HepG2 (cell line): ENCODE results near the gene PCSK6. TPM values are rescaled to one million over a fixed set of nuclear protein-coding genes. Genes with fewer than 3 reads are reported as not detected.

Source experiments
- ATAC-seq: fragments of 200-7000 bp; cut with Tn5 transposase; 3 replicates; pipeline ENCODE4 v1.9.1; 2020; ENCODE audit warnings: mild to moderate bottlenecking, moderate library complexity
- BruUV-seq: library from RNA; stranded (reverse); fragments of 400-500 nt; replicated peaks from 2 replicates; lab custom pipeline; 2021; lab: Mats Ljungman, UMichigan
- CTCF ChIA-PET: fragments of 300-600 bp; formaldehyde crosslinking; extraction: SDS; loops from one replicate; lab custom pipeline; 2021; ENCODE audit warnings: low total read pairs, inconsistent platforms, low intra/inter-chr PET ratio; lab: Yijun Ruan, JAX
- POLR2A ChIA-PET: fragments of 350-600 bp; sonication (Branson Sonifier 250); formaldehyde crosslinking; loops from one replicate; lab custom pipeline; 2020; ENCODE audit warnings: antibody characterized with exemption, inconsistent platforms; lab: Yijun Ruan, JAX
- DNase-seq: peaks from one replicate; pipeline ENCODE4 v3.0.0-alpha.2; 2015; ENCODE audit warnings: low spot score
- FAIRE-seq: peaks from 3 replicates; lab custom pipeline; 2011; peaks lifted over from hg19 to GRCh38; lab: Jason Lieb, UNC
- H2AFZ ChIP-seq: one replicate; pipeline ENCODE4 v1.6.1; 2011; ENCODE audit warnings: low read length, inconsistent platforms
- H3K27ac ChIP-seq: fragments of 300-600 bp; 3 replicates; pipeline ENCODE4 v1.8.0; 2011; ENCODE audit warnings: mixed run types, mild to moderate bottlenecking, mixed read lengths, low read length, inconsistent platforms; ENCODE audit not compliant: insufficient read depth; ENCODE audit errors: extremely low read length
- H3K27me3 ChIP-seq, 2 experiments: fragments of 200-600 bp in 1 of 2; 2 replicates in 1 of 2; 3 replicates in 1 of 2; pipeline versions ENCODE4 v1.6.0 to v1.8.0; 2011; ENCODE audit warnings: low read length in 2 of 2, mild to moderate bottlenecking in 2 of 2, moderate library complexity in 2 of 2, inconsistent platforms in 1 of 2; ENCODE audit not compliant: insufficient read depth in 2 of 2, control insufficient read depth in 1 of 2
- H3K36me3 ChIP-seq, 2 experiments: fragments of 200-600 bp in 1 of 2; replicated peaks in 1 of 2; 2 replicates in 1 of 2; 3 replicates in 1 of 2; pipeline versions ENCODE4 v1.5.1 to v1.8.0; 2011; ENCODE audit warnings: low read length in 2 of 2, inconsistent platforms in 1 of 2; ENCODE audit not compliant: insufficient read depth in 2 of 2, control insufficient read depth in 1 of 2
- H3K4me1 ChIP-seq: 2 replicates; pipeline ENCODE4 v1.5.1; 2012; ENCODE audit warnings: low read length, inconsistent platforms; ENCODE audit not compliant: insufficient read depth
- H3K4me2 ChIP-seq: 2 replicates; pipeline ENCODE4 v1.6.0; 2011; ENCODE audit warnings: low read depth, low read length, inconsistent platforms
- H3K4me3 ChIP-seq, 3 experiments: fragments of 200-600 bp in 1 of 3; sonication (generic), shearing (Covaris generic) in 1 of 3; replicated peaks in 1 of 3; 2 replicates each; pipeline ENCODE4 v1.5.1; 2011 to 2016; ENCODE audit warnings: low read length in 3 of 3, inconsistent platforms in 2 of 3, low read depth in 2 of 3, mild to moderate bottlenecking in 2 of 3, control low read depth in 1 of 3, mixed read lengths in 1 of 3; ENCODE audit not compliant: insufficient read depth in 1 of 3
- H3K79me2 ChIP-seq: one replicate; pipeline ENCODE4 v1.6.1; 2011; ENCODE audit warnings: low read length, inconsistent platforms; ENCODE audit not compliant: insufficient read depth
- H3K9ac ChIP-seq: 2 replicates; pipeline ENCODE4 v1.6.0; 2011; ENCODE audit warnings: mild to moderate bottlenecking, low read depth, low read length, inconsistent platforms; ENCODE audit not compliant: insufficient read depth
- H3K9me3 ChIP-seq: 2 replicates; pipeline ENCODE4 v1.5.1; 2012; ENCODE audit warnings: mild to moderate bottlenecking, low read length
- H4K20me1 ChIP-seq: 2 replicates; pipeline ENCODE4 v1.6.0; 2011; ENCODE audit warnings: inconsistent platforms, mild to moderate bottlenecking, low read length, moderate library complexity; ENCODE audit not compliant: insufficient read depth
- ADNP ChIP-seq: sonication (generic); formaldehyde crosslinking; IDR thresholded peaks from 2 replicates; pipeline ENCODE4 v1.4.0; 2020; ENCODE audit warnings: missing genetic modification reagents
- FOSL1 ChIP-seq: sonication (generic); formaldehyde crosslinking; IDR thresholded peaks from 2 replicates; pipeline ENCODE4 v1.9.0; 2021; ENCODE audit warnings: missing genetic modification reagents, borderline replicate concordance
- MAFF ChIP-seq: IDR thresholded peaks from 2 replicates; pipeline ENCODE4 v1.6.1; 2011; ENCODE audit warnings: low read depth, low read length, improper control_type of control experiment
- MAFK ChIP-seq, 2 experiments: IDR thresholded peaks in 1 of 2; conservative IDR thresholded peaks in 1 of 2; 2 replicates each; pipeline ENCODE4 v1.6.1; 2011; ENCODE audit warnings: improper control_type of control experiment in 2 of 2, low read length in 2 of 2
- MNT ChIP-seq: fragments of 450-650 bp; IDR thresholded peaks from 2 replicates; pipeline ENCODE4 v1.6.1; 2016
- NCOA1 ChIP-seq: sonication (generic); formaldehyde crosslinking; IDR thresholded peaks from 2 replicates; pipeline ENCODE4 v1.9.0; 2021; ENCODE audit warnings: missing genetic modification reagents
- RAD21 ChIP-seq: fragments of 450-650 bp; formaldehyde crosslinking; IDR thresholded peaks from 2 replicates; pipeline ENCODE4 v1.5.0; 2020; ENCODE audit warnings: mild to moderate bottlenecking
- SIX4 ChIP-seq: sonication (generic); formaldehyde crosslinking; IDR thresholded peaks from 2 replicates; pipeline ENCODE4 v1.4.0; 2020; ENCODE audit warnings: missing genetic modification reagents
- ZFAT ChIP-seq: sonication (generic); formaldehyde crosslinking; conservative IDR thresholded peaks from 2 replicates; pipeline ENCODE4 v1.8.1; 2023; ENCODE audit warnings: missing genetic modification reagents, inconsistent platforms
- ZKSCAN8 ChIP-seq: IDR thresholded peaks from 2 replicates; pipeline ENCODE4 v1.6.1; 2016; ENCODE audit warnings: borderline replicate concordance, missing genetic modification reagents, missing compliant biosample characterization
- ZMYM3 ChIP-seq: sonication (generic); formaldehyde crosslinking; IDR thresholded peaks from 2 replicates; pipeline ENCODE4 v1.5.1; 2020; ENCODE audit warnings: mild to moderate bottlenecking, missing genetic modification reagents
- ZNF3 ChIP-seq: IDR thresholded peaks from 2 replicates; pipeline ENCODE4 v1.7.0; 2017; ENCODE audit warnings: inconsistent platforms
- ZNF629 ChIP-seq: sonication (generic); formaldehyde crosslinking; conservative IDR thresholded peaks from 2 replicates; pipeline ENCODE4 v1.5.0; 2020; ENCODE audit warnings: missing genetic modification reagents
- ZNF777 ChIP-seq: sonication (generic); formaldehyde crosslinking; IDR thresholded peaks from 2 replicates; pipeline ENCODE4 v1.4.0; 2020; ENCODE audit warnings: missing genetic modification reagents
- WGBS: methylation state at CpG from one replicate; pipeline ENCODE4 v1.1.6; 2017; ENCODE audit warnings: low lambda C conversion rate; 5-methylcytosine and 5-hydroxymethylcytosine counted together
- in situ Hi-C: cut with HindIII; loops from 2 replicates; pipeline ENCODE4 v1.10.0; 2017; ENCODE audit warnings: low pct_unique_long_range_greater_than_20kb; ENCODE audit not compliant: extremely low pct_ligation_motif_present
- intact Hi-C: fragments of 100-400 bp; cut with micrococcal nuclease; formaldehyde crosslinking; loops from one replicate; pipeline ENCODE4 v1.10.0; 2022; ENCODE audit not compliant: unreplicated experiment
- polyA plus RNA-seq, 8 experiments: library from polyadenylated mRNA; depleted of rRNA in 3 of 8; stranded (reverse) in 7 of 8; unstranded in 1 of 8; fragments of >200 nt; fragmentation: Illumina TruSeq in 4 of 8; extraction: Trizol in 4 of 8; gene quantifications; 2 replicates each; pipeline versions ENCODE4 v1.2.1 to v1.2.3, GENCODE V29; 2011 to 2016; ENCODE audit warnings: low read depth in 4 of 8, missing spikeins in 1 of 8, mixed read lengths in 1 of 8; ENCODE audit not compliant: insufficient read depth in 1 of 8
- total RNA-seq, 5 experiments: library from RNA; depleted of rRNA; stranded (reverse); fragments of >200 nt; fragmentation: Illumina TruSeq; extraction: Trizol; gene quantifications; 2 replicates each; pipeline ENCODE4 v1.2.3, GENCODE V29; 2016; ENCODE audit warnings: low read depth in 1 of 5
- TF ChIP-seq, protein P1 (sequence below): sonication (generic); formaldehyde crosslinking; IDR thresholded peaks from 2 replicates; pipeline ENCODE4 v1.4.0; 2020; ENCODE audit warnings: missing genetic modification reagents

Gene PCSK6
- total and polyA plus RNA-seq, 2 of the 13 experiments (the other 11 are each of a cell fraction or from before 2014, with no cell fraction given): 56.5 to 155 TPM

DNA sequence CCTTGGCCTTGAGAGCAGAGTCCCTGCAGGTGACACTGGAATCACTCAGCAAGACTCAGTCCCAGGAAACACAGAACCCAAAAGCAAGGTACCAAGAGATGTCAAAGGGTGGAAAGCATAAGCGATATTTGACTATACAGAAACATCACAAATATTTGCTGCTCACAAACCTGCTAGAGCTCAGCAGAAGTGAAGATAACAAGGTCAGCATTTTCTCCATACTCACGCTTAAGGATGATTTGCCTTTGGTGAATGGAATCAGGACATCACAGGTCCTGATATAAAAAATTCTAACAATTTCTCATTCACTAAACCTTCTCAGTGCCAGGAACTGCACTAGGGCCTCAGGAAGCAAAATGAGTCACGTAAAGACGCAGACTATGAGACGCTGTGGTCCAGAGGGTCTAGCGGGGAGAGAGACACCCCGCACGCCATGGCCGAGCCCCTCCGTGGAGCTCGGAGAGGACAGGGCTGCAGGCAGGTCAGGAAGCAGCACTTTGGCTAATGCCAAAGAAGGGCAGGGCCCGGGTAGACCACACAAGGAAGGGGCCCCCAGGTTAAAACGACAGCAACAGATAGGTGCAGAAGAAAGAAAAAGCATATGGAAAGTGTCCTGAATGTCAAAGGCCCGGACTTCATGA lies 10.7 kb downstream of the PCSK6 start:
- in situ Hi-C loops (no loop called here), intact Hi-C loops (no loop called here)
- Histone ChIP-seq H4K20me1 (peaks cover 4% of the 10 kb centered on the region; the same call in 1 of the 2 replicates), H2AFZ (no peak overlapping the region), H3K4me3 (no peak overlapping the region), H3K27ac (no peak overlapping the region), H3K79me2 (peaks cover 95% of the 10 kb centered on the region), H3K36me3 (peaks cover 21 to 45% of the 10 kb centered on the region in 2 experiments), H3K27me3 (no peaks in the 10 kb centered on the region), H3K9ac (no peak overlapping the region), H3K4me2 (no peak overlapping the region), H3K4me1 (peaks cover 37% of the 10 kb centered on the region), H3K9me3 (no peaks in the 10 kb centered on the region)
- no TSS peak for BruUV-seq
- DNase-seq (no peak), ATAC-seq (no peak), FAIRE-seq (no peak)
- POLR2A ChIA-PET: no interaction called here
- CTCF ChIA-PET: no interaction called here
- TF ChIP-seq MAFK (conservative IDR thresholded peaks at IDR 0.05 in 1 of 2, IDR thresholded peaks at IDR 0.05 in 1 of 2; ENCODE audit: low read length in 2 of 2) (peak; percentile 71 to 80), RAD21 (no peak), MAFF (peak; percentile 75)
- WGBS: 97% methylated on average over 14 of the region's 14 CpGs

DNA sequence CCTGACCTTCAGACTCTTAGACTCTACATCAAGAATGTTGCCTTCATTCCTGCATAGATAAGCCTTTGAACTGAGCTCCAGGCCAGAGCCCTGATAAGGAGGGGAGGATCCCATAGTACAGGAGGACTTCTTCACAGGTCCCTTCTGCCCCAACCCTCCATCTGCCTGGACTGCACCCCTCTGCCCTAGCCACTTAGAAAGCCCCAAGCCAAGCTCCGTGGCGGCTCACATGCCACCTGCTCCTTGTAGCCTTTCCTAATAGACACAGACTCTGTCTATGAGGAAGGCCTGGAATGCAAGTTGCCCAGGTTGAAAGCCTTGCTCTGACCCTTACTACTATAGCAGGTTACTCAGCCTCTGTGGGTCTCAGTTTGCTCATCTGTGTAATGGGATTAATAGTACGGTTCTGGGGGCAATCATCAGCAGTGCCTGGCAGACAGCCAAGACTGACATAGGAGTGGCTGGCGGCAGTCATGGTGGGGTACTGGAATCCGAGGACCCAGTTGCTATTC lies 11.6 kb downstream of the PCSK6 start:
- ATAC-seq (peak; percentile 21), DNase-seq (no peak), FAIRE-seq (no peak)
- Histone ChIP-seq H3K27me3 (no peaks in the 10 kb centered on the region), H3K9ac (no peak overlapping the region), H3K79me2 (peaks cover 92% of the 10 kb centered on the region), H3K4me1 (peaks cover 37% of the 10 kb centered on the region), H3K36me3 (peaks cover 21 to 45% of the 10 kb centered on the region in 2 experiments), H4K20me1 (peaks cover 4% of the 10 kb centered on the region; the same call in 1 of the 2 replicates), H3K4me2 (no peak overlapping the region), H3K4me3 (no peak overlapping the region), H3K27ac (no peak overlapping the region), H3K9me3 (no peaks in the 10 kb centered on the region), H2AFZ (no peak overlapping the region)
- intact Hi-C loops (no loop called here), in situ Hi-C loops (no loop called here)
- POLR2A ChIA-PET: interaction anchor here (1.1 kb wide), 1 partner anchor 11 kb away, joined by 5 read pairs; no protein-coding TSS in a partner anchor
- CTCF ChIA-PET: no interaction called here
- no TSS peak for BruUV-seq
- 88% methylated on average over 3 of the region's 5 CpGs for WGBS
- TF ChIP-seq, protein P1, sequence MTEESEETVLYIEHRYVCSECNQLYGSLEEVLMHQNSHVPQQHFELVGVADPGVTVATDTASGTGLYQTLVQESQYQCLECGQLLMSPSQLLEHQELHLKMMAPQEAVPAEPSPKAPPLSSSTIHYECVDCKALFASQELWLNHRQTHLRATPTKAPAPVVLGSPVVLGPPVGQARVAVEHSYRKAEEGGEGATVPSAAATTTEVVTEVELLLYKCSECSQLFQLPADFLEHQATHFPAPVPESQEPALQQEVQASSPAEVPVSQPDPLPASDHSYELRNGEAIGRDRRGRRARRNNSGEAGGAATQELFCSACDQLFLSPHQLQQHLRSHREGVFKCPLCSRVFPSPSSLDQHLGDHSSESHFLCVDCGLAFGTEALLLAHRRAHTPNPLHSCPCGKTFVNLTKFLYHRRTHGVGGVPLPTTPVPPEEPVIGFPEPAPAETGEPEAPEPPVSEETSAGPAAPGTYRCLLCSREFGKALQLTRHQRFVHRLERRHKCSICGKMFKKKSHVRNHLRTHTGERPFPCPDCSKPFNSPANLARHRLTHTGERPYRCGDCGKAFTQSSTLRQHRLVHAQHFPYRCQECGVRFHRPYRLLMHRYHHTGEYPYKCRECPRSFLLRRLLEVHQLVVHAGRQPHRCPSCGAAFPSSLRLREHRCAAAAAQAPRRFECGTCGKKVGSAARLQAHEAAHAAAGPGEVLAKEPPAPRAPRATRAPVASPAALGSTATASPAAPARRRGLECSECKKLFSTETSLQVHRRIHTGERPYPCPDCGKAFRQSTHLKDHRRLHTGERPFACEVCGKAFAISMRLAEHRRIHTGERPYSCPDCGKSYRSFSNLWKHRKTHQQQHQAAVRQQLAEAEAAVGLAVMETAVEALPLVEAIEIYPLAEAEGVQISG: no peak
- peak; percentile 82 for TF ChIP-seq ZNF3 (CRISPR knock-in tag)
- TF ChIP-seq ZMYM3: peak; percentile 85
- TF ChIP-seq SIX4 (CRISPR knock-in tag): no peak
- no peak for TF ChIP-seq ZKSCAN8 (CRISPR knock-in tag)
- 0 out of 2 replicates have a peak, but pooled peaks have one; percentile 4 for TF ChIP-seq ZNF777 (CRISPR knock-in tag)
- no peak for TF ChIP-seq ZFAT (CRISPR knock-in tag)
- TF ChIP-seq ADNP (CRISPR knock-in tag): peak; percentile 75; the same call in 1 of the 2 replicates
- TF ChIP-seq ZNF629 (CRISPR knock-in tag): peak; percentile 98
- TF ChIP-seq FOSL1 (CRISPR knock-in tag): 0 out of 2 replicates have a peak, but pooled peaks have one; percentile 15
- TF ChIP-seq MNT: no peak
- TF ChIP-seq NCOA1 (CRISPR knock-in tag): no peak
